DOHH2 (cell line): ENCODE measurements around the gene TUBG2.

Source experiments
- CTCF ChIP-seq: fragments of 200-600 bp; sonication (generic); IDR thresholded peaks from one replicate; pipeline ENCODE4 v1.5.1; 2014; ENCODE audit warnings: antibody characterized with exemption, mild to moderate bottlenecking, low read depth, low read length; ENCODE audit not compliant: poor library complexity, severe bottlenecking
- EZH2phosphoT487 ChIP-seq: fragments of 200-600 bp; sonication (generic); IDR thresholded peaks from 2 replicates; pipeline ENCODE4 v1.6.1; 2017; ENCODE audit warnings: borderline replicate concordance, mild to moderate bottlenecking, antibody characterized with exemption, low read length, moderate library complexity, mixed read lengths

- TF ChIP-seq CTCF: no peak
- TF ChIP-seq EZH2phosphoT487: no peak
Observed at GRCh38 chr17:42655528-42655927, 3.6 kb upstream of the TUBG2 start.
